Measurements from ENCODE around the gene ATXN1.

- TF ChIP-seq BHLHE40 (IDR thresholded peaks at IDR 0.05; ENCODE audit: borderline replicate concordance) = no peak
- no peak for TF ChIP-seq CTBP1 (IDR thresholded peaks at IDR 0.05; ENCODE audit: borderline replicate concordance)
- no peak for TF ChIP-seq SUZ12 (IDR thresholded peaks at IDR 0.05)
- TF ChIP-seq FOXA1 (IDR thresholded peaks at IDR 0.05) = no peak
- no peak for TF ChIP-seq LEF1 (IDR thresholded peaks at IDR 0.05; ENCODE audit: borderline replicate concordance)
- no peak for TF ChIP-seq PKNOX1 (IDR thresholded peaks at IDR 0.05)
Observed at GRCh38 chr6:16346831-16347230, 414.4 kb downstream of the ATXN1 start.

Measured in HEK293T (cell line).